HG03039 (cell line): ENCODE data around the gene RPL18.

Experiments
- ATAC-seq: cut with Tn5 transposase; IDR thresholded peaks from one replicate; pipeline ENCODE4 v1.9.1; 2021; ENCODE audit warnings: mild to moderate bottlenecking, moderate library complexity; ENCODE audit not compliant: unreplicated experiment

Gene RPL18

DNA sequence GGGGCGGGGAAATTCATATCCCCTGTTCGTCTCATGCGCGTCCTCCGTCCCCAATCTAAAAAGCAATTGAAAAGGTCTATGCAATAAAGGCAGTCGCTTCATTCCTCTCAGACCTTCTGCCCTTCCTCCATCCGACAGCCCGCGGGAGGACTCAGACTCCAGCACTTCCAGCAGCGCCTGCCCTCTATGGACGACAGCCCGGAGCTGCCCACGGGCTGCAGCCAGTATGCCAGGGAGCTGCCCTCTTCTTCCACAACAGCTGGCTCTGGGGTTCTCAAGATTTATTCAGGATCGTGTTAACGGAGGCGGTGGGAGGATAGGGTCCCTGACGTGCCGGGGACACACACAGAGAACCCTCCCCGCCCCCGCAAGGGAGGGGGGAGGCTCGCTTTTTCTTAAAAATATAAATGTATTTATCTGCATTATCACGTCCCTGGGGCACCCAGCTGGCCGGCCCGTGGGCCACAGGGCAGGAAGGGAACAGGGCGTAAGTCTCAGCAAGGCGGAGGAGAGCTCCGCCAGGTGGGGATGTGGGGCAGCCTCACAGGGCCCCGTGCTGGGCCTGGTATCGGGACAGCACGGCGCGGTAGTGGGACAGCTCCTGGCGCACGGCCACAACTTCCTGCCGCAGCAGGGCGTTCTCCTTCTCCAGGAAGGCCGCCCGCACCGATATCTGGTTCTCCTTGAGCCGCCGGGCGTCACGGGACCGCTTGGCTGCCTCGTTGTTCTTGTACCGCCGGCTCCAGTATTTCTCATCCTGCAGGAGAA, 11.5 kb upstream of the RPL18 start:
- ATAC-seq = no peak

GRCh38 chr19:48629599-48630295, 10.8 kb upstream of the RPL18 start:
- ATAC-seq = no peak

DNA sequence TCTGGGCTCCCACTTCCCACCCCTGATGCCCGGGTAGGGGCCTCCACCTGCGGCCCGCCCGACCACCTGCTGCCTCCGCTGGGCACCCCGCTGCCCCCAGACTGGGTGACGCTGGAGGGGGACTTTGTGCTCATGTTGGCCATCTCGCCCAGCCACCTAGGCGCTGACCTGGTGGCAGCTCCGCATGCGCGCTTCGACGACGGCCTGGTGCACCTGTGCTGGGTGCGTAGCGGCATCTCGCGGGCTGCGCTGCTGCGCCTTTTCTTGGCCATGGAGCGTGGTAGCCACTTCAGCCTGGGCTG, 10.3 kb upstream of the RPL18 start:
- no peak for ATAC-seq

GRCh38 chr19:48628486-48629296, 9.7 kb upstream of the RPL18 start:
- ATAC-seq = no peak

- ATAC-seq = no peak
Observed at GRCh38 chr19:48627865-48628314, 8.9 kb upstream of the RPL18 start.

DNA sequence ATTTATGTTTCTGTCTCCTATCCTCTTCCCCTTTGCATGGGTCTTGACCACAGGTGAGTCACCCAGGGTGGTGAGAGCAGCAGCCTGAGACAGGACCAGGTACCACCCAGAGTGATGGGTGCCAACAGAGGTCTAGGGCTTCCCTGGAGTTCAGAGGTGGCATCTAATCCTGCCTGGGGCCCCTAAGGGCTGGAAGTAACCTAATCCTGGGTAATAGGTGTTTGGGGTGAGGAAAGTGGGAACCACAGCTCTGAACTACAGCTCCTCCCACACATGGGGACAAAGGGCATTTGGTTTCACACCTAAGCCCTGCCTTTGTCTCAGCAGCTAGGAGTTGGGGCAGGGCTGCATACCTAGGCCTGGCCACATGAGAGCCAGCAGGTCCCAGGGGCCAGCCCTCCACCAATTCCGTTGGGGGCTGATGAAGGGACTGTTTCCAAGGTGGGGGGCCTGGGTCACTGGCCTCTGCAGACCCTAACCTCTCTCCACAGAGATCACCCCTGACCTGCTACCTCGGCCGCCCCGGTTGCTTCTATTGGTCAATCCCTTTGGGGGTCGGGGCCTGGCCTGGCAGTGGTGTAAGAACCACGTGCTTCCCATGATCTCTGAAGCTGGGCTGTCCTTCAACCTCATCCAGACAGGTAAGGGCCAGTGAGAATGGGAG, 8.4 kb upstream of the RPL18 start:
- ATAC-seq = no peak

DNA sequence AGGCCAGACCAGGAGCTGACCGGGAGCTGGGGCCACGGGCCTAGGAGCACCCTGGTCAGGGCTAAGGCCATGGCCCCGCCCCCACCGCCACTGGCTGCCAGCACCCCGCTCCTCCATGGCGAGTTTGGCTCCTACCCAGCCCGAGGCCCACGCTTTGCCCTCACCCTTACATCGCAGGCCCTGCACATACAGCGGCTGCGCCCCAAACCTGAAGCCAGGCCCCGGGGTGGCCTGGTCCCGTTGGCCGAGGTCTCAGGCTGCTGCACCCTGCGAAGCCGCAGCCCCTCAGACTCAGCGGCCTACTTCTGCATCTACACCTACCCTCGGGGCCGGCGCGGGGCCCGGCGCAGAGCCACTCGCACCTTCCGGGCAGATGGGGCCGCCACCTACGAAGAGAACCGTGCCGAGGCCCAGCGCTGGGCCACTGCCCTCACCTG, 6.9 kb upstream of the RPL18 start:
- ATAC-seq = no peak

GRCh38 chr19:48624791-48625723, 6.1 kb upstream of the RPL18 start:
- ATAC-seq = no peak

DNA sequence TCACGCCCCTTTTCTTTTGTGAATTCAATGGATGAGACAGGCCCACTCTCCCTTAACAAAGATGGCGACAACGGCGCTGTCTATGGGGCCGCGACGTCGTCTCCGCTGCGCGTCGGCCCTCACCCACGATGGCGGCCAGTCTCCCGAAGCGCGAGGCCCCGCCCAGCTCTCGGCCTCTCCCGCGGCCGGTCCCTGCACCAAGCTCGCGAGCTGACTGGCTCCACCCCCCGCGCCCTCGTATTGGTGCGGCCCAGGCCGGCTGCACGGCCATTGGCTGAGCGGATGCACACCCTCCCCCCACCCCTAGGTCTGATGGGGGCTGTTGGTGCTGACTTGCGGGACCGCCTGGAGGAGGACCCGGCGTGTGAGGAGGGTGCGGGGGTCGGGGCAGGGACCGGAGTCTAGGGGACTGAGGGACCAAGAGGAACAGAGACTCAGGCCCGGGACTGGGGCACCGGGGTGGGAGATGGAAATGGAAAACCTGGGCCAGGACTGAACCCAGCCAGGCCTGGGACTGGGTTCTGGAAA, 5.2 kb upstream of the RPL18 start:
- peak; percentile 48 for ATAC-seq

- no peak for ATAC-seq
Observed at GRCh38 chr19:48623556-48624066, 4.6 kb upstream of the RPL18 start.

DNA sequence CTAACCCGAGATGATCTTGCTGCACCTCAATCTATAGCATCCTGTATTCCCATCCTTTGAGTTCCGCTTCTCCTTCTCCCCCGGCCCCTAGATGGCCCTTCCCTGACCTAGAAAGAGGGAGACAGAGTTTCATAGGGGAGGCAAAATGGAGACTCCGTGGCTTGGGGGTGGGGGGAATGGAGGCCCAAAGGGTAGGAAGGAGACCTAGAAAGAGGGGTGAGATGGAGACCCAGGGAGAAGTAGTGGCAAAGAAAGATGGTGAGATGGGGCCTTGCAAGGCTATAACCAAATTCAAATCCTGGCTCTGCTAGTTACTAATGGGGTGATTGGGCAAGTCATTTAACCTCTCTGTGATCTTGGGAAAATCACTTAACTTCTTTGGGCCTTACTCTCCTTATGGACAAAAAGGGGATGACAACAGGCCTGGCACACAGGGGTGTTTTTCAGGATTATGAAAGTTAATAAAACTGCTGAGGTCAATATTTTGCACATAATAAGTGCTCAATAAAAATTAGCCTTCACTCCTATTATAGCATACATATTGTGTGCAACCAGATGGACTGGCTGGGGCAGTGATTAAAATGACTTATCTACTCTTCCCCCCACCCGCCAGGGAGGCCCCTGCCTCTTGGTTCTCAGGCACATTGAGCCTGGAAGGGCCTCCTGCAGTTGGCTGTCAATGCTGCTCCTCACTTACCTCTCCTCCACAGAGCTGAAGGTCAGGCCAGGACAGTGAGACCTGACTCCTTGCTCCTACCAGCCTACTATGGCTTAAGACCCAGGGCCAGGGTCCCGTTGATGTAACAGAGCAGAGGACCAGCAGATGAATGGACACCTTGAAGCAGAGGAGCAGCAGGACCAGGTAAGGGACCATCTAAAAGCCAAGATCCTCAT, 961 bp upstream of the RPL18 start:
- no peak for ATAC-seq

DNA sequence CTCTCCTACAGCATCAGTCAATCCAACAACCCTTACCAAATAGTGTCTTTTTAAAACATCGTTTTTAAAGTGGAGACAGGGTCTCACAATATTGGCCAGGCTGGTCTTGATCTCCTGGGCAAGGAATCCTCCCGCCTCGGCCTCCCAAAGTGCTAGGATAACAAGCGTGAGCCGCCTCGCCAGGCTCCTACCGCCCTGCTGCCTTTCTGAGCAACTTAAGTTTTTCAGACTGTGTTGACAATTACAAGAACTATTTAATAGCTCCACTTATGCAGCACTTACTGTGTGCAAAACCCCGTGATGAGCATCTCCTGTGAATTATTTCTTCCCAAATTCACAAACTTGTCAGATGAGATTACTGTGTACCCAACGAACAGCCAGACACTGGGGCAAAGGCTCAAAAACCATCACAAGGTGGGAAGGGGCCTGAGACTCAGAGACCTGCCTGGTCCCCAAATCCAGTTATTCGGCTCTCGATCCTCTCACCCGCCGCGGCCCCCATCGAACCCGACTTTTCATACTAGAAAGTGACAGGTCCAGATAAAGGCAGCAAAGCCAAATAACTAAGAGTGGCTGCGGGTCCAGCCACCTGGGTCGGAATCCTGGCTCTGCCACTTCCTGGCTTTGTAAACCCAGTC, 581 bp downstream of the RPL18 start:
- ATAC-seq = no peak

DNA sequence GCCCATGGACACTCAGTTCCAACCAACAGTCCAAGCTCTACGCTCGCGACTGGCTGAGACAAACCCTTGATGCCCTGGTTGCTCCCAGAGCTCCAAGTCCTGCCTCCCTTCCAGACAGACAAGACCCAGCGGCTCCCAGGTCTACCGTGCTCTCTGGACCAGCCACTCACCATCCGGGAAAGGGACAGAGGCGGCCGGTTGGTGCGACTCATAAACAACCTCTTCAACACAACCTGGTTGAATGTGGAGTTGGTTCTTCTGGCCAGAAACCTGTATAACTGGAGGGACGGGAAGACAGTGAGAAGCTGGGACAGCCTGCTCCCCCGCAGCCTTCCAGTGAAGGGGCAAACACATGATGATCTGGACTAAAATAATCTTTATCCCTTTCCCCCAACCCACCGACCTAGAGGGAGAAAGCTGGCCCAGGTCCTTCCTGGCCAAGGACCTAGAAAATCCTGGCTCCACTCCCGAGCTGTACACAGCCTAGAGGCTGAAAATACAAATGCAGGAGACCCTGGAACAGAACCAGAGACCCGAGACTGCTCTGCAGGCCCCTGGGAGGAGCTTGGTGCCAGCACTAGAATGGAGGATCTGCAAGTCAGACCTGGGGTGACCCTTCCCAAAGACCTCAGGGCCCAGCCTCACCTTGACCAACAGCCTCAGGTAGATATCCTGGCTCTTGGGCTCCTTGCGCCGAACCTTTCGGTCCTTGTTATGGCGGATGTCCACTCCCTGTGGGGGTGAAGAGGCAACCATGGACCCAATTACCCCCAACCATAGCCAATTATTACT, 1.6 kb downstream of the RPL18 start:
- ATAC-seq = no peak

GRCh38 chr19:48616491-48617056, 2.4 kb downstream of the RPL18 start:
- ATAC-seq = no peak

GRCh38 chr19:48616041-48616436, 2.9 kb downstream of the RPL18 start:
- no peak for ATAC-seq

DNA sequence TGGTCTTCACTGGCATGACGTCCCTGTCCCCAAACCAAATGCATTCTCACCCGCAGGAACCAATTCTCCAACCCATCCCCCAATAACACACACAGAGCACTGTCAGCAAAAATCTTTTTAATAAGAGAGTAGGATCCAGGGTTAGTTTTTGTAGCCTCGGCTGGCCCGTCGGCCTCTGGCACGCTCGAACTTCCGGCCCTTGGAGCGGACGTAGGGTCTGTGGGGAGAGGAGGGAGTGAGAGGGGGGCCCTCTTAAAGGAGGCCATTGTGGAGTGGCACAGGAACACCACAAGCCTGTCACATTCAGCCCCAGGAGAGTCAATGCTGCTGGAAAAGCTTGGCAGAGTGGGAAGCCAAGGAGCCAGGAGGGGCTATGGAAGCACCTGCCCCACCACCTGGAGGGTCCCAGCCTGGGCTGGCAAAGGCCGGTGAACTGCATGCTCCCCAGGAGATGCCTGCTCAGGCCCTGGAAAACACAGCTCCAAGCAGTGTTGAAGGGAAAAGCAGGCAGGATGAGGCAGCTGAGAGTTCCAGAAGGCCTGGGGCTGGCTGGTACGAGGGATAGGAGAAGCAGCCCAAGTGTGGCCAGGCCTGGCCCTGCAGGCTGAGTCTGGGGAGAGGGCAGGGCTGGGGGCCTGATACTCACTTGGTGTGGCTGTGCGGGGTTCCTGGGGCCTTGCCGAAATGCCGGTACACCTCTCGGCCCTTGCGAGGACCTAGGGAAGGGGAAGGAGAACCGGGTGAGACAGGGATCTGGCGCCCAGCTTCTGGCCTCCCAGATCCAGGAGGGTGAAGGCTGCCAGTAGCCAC, 3.5 kb downstream of the RPL18 start:
- ATAC-seq = no peak
